Right lobe of liver (tissue), 6 donors: ENCODE results near the gene MEF2C. TPM values are rescaled to one million over a fixed set of nuclear protein-coding genes. Genes with fewer than 3 reads are reported as not detected.

Source experiments
- ATAC-seq, 4 donors: fragments of 200-7000 bp; cut with Tn5 transposase; one replicate each; pipeline ENCODE4 v1.9.1; 2020; ENCODE audit warnings: mild to moderate bottlenecking in 4 of 4, moderate library complexity in 4 of 4
- DNase-seq, 3 donors: peaks; one replicate each; pipeline ENCODE4 v3.0.0-alpha.2; 2020
- H3K27ac ChIP-seq, 3 donors: fragments of 200-600 bp; one replicate each; pipeline ENCODE4 v1.8.0; 2022
- H3K27me3 ChIP-seq, 2 donors: fragments of 200-600 bp; one replicate each; pipeline ENCODE4 v1.8.0; 2022
- H3K36me3 ChIP-seq, 4 donors: fragments of 200-600 bp; sonication (generic) in 1 of 4; one replicate each; pipeline versions ENCODE4 v1.5.1 to v1.8.0; 2017 to 2022; ENCODE audit warnings: control low read depth in 1 of 4
- H3K4me1 ChIP-seq, 4 donors: fragments of 200-600 bp; sonication (generic) in 1 of 4; one replicate each; pipeline versions ENCODE4 v1.5.1 to v1.8.0; 2017 to 2022; ENCODE audit warnings: control low read depth in 1 of 4
- H3K4me3 ChIP-seq, 3 donors: fragments of 200-600 bp; one replicate each; pipeline ENCODE4 v1.8.0; 2022
- H3K9me3 ChIP-seq, 4 donors: fragments of 200-600 bp; sonication (generic) in 1 of 4; one replicate each; pipeline versions ENCODE4 v1.5.1 to v1.8.0; 2017 to 2022; ENCODE audit warnings: control low read depth in 1 of 4
- POLR2A ChIP-seq: fragments of 450-650 bp; IDR thresholded peaks from one replicate; pipeline ENCODE4 v1.6.1; 2017; ENCODE audit warnings: antibody characterized with exemption, mild to moderate bottlenecking
- WGBS: methylation state at CpG from one replicate; pipeline ENCODE4 v1.1.6; 2018; ENCODE audit warnings: low coverage, low lambda C conversion rate; ENCODE audit not compliant: insufficient coverage; ENCODE audit errors: missing lambda C conversion rate; 5-methylcytosine and 5-hydroxymethylcytosine counted together
- intact Hi-C, 2 donors: fragments of 100-400 bp; cut with DNase I; formaldehyde crosslinking; loops; one replicate each; pipeline versions ENCODE4 v1.11.2 to v1.14.1; 2022
- total RNA-seq, 6 experiments: library from RNA; depleted of rRNA in 2 of 6; stranded (reverse); fragments of >200 nt in 2 of 6; fragmentation: NEBNext Ultra II Directional in 3 of 6; extraction: Animal tissue kit (Norgen Biotek cat#: 25700) in 3 of 6; gene quantifications; one replicate each; pipeline versions ENCODE4 v1.1.0 to v1.2.4, GENCODE V29; 2016 to 2023
- TF ChIP-seq, protein P1 (sequence below), 4 donors: fragments of 200-600 bp in 3 of 4; fragments of 450-650 bp in 1 of 4; IDR thresholded peaks; one replicate each; pipeline versions ENCODE4 v1.5.1 to v1.8.0; 2016 to 2022; ENCODE audit warnings: antibody characterized with exemption in 4 of 4, mild to moderate bottlenecking in 2 of 4
- donor health status: DM: no; HTN: yes; CAD: no.
- donor health status: DM: no; HTN: no; CAD: no.
- donor health status: DM: no; HTN: no; CAD: no.
- donor health status: DM: no; HTN: yes; CAD: no.
- donor health status: DM: no; HTN: yes; CAD: no.

MEF2C gene
- total RNA-seq, 6 experiments from 2014 or later: 4.4 to 19.4 (median 6.4) TPM

DNA sequence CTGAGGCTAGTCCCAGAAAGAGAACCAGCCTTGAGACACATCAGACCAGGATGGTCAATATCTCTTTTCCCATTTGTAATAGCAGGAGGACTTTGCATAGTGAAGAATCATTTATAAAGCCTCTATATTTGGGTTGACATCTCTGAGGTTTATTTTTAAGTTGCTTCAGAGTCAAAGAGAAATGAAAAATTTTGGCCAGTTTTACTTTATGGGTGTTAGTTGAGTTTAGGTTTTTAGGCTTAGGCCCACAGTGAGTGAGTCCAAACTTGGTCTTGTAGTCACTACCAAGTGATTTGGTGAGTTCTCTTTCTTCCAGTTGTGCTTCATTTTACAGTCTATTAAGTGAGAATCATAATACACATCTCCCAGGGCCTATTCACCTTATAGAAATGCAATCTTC, 5.3 kb upstream of the MEF2C start:
- H3K36me3 ChIP-seq: no peaks in the 10 kb centered on the region
- ATAC-seq: no peak
- H3K9me3 ChIP-seq: no peaks in the 10 kb centered on the region
- peak overlapping the region in 2 of 3 donors; percentile 47 to 73 for H3K27ac ChIP-seq
- TF ChIP-seq, protein P1, sequence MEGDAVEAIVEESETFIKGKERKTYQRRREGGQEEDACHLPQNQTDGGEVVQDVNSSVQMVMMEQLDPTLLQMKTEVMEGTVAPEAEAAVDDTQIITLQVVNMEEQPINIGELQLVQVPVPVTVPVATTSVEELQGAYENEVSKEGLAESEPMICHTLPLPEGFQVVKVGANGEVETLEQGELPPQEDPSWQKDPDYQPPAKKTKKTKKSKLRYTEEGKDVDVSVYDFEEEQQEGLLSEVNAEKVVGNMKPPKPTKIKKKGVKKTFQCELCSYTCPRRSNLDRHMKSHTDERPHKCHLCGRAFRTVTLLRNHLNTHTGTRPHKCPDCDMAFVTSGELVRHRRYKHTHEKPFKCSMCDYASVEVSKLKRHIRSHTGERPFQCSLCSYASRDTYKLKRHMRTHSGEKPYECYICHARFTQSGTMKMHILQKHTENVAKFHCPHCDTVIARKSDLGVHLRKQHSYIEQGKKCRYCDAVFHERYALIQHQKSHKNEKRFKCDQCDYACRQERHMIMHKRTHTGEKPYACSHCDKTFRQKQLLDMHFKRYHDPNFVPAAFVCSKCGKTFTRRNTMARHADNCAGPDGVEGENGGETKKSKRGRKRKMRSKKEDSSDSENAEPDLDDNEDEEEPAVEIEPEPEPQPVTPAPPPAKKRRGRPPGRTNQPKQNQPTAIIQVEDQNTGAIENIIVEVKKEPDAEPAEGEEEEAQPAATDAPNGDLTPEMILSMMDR (IDR thresholded peaks at IDR 0.05): no peak
- TF ChIP-seq POLR2A: no peak
- no peak for DNase-seq
- no peaks in the 10 kb centered on the region for H3K27me3 ChIP-seq
- intact Hi-C loops: no loop called here
- H3K4me3 ChIP-seq: no peak overlapping the region
- peaks cover 0 to 10% (median 0%) of the 10 kb centered on the region in 4 donors for H3K4me1 ChIP-seq

DNA sequence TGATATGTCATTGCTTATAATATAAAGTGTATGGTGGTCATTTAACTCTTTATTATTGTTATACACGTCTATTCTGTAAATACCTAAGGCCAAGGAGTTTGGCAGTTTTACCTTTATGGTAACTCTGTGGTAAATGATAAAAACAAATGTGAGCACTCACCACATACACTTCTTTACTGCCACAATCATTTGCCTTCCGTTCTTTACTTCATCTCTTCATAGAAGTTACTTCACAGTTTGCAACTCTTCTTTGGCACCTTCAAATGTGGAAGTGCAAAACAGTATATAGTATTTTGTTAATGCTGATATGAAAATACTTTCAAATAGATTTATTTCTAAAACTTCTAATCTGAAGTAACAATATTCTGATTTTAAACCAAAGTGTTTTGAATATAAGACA, 4.4 kb upstream of the MEF2C start:
- no peaks in the 10 kb centered on the region for H3K9me3 ChIP-seq
- H3K27ac ChIP-seq: peak overlapping the region in 1 of 3 donors; percentile 50
- no peaks in the 10 kb centered on the region for H3K27me3 ChIP-seq
- H3K36me3 ChIP-seq: no peaks in the 10 kb centered on the region
- DNase-seq (no peak), ATAC-seq (no peak)
- 50% methylated on average over 2 of the region's 2 CpGs for WGBS
- intact Hi-C loops: no loop called here
- TF ChIP-seq, protein P1 (IDR thresholded peaks at IDR 0.05): no peak
- TF ChIP-seq POLR2A: no peak
- H3K4me3 ChIP-seq: no peak overlapping the region
- H3K4me1 ChIP-seq: peaks cover 0 to 10% (median 0%) of the 10 kb centered on the region in 4 donors

DNA sequence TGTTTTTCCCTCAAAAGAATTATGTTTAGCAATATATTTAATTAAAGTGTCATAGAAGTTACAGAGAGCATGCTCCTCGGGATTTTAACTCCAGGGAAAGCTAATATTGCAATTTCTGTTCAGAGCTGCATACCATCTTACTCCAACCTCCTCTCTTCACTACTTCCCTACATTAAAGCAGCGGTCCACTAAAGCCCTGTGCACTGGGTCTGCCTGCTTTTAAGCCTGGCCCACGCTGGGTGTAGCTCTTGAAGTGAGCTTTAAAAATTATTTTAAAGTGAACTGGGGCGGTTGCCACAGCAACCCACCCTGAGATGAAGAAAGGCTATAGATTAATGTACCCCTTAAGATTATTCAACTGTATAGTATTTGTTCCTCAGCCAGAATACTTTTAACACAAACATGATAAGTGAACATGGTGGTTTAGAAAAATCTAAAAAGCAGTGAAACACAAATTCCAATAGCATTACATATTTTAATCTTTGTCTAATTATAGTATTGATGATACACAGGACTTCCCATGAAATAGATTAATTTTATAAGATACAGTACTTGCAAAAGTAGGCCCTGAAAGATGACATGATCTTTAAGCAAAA, 3.9 kb upstream of the MEF2C start:
- peak in 1 of 3 donors; percentile 35 for DNase-seq

GRCh38 chr5:88886252-88886651, 3.3 kb upstream of the MEF2C start:
- Histone ChIP-seq H3K4me1 (peaks cover 0 to 10% (median 0%) of the 10 kb centered on the region in 4 donors), H3K4me3 (no peak overlapping the region), H3K9me3 (no peaks in the 10 kb centered on the region), H3K27ac (peak overlapping the region; percentile 41 to 65 (median 50)), H3K27me3 (no peaks in the 10 kb centered on the region), H3K36me3 (no peaks in the 10 kb centered on the region)
- WGBS: 40% methylated on average over 1 of the region's 1 CpG
- intact Hi-C loops: no loop called here
- DNase-seq: no peak
- no peak for ATAC-seq
- no peak for TF ChIP-seq POLR2A

More for the DNA sequence above, 3.9 kb upstream of the MEF2C start:
- peak overlapping the region; percentile 41 to 65 (median 50) for H3K27ac ChIP-seq
- no peak for TF ChIP-seq POLR2A
- TF ChIP-seq, protein P1 (IDR thresholded peaks at IDR 0.05): no peak
- whole genome bisulfite sequencing: 32% methylated on average over 4 of the region's 4 CpGs
- no peaks in the 10 kb centered on the region for H3K36me3 ChIP-seq
- no peak overlapping the region for H3K4me3 ChIP-seq
- no peak for ATAC-seq
- no peaks in the 10 kb centered on the region for H3K9me3 ChIP-seq
- intact Hi-C loops: no loop called here
- H3K4me1 ChIP-seq: peaks cover 0 to 10% (median 0%) of the 10 kb centered on the region in 4 donors
- no peaks in the 10 kb centered on the region for H3K27me3 ChIP-seq

GRCh38 chr5:88885002-88885401, 2.0 kb upstream of the MEF2C start:
- intact Hi-C loops: no loop called here
- H3K27me3 ChIP-seq: no peaks in the 10 kb centered on the region
- no peak overlapping the region for H3K4me3 ChIP-seq
- no peaks in the 10 kb centered on the region for H3K36me3 ChIP-seq
- peak overlapping the region; percentile 43 to 66 (median 65) for H3K27ac ChIP-seq
- H3K9me3 ChIP-seq: no peaks in the 10 kb centered on the region
- ATAC-seq (no peak), DNase-seq (no peak)
- peaks cover 0 to 10% (median 0%) of the 10 kb centered on the region in 4 donors for H3K4me1 ChIP-seq
- WGBS: 32% methylated on average over 1 of the region's 1 CpG
- TF ChIP-seq, protein P1 (IDR thresholded peaks at IDR 0.05): no peak
- TF ChIP-seq POLR2A: no peak
